H1 (cell line): Measurements from ENCODE around the gene ZBTB46. TPM values are rescaled to one million over a fixed set of nuclear protein-coding genes. Genes with fewer than 3 reads are reported as not detected.

Experiments used
- CTCF ChIA-PET: fragments of 300-600 bp; sonication (Branson Sonifier 250); formaldehyde crosslinking; loops from one replicate; lab custom pipeline; 2021; ENCODE audit not compliant: partially characterized antibody; lab: Charles Lee
- POLR2A ChIA-PET: fragments of 300-600 bp; sonication (Branson Sonifier 250); formaldehyde crosslinking; loops from one replicate; lab custom pipeline; 2021; ENCODE audit warnings: inconsistent platforms; ENCODE audit not compliant: partially characterized antibody; lab: Charles Lee
- DNase-seq, 2 experiments: peaks; one replicate each; pipeline versions ENCODE4 v3.0.0 to v3.0.0-alpha.2; 2010 to 2022; ENCODE audit warnings: low spot score in 2 of 2, low read depth in 1 of 2, mixed read lengths in 1 of 2
- FAIRE-seq: peaks from 2 replicates; lab custom pipeline; 2011; peaks lifted over from hg19 to GRCh38; lab: Jason Lieb, UNC
- H2AFZ ChIP-seq: 2 replicates; pipeline ENCODE4 v1.8.1; 2012; ENCODE audit warnings: low read length, inconsistent platforms
- H2AK5ac ChIP-seq: 2 replicates; pipeline ENCODE4 v1.6.1; 2013; ENCODE audit warnings: low read depth, low read length
- H2BK120ac ChIP-seq: replicated peaks from 2 replicates; pipeline ENCODE3; 2013; ENCODE audit warnings: low read depth, low read length, inconsistent platforms
- H2BK12ac ChIP-seq: 2 replicates; pipeline ENCODE4 v1.6.1; 2013; ENCODE audit warnings: low read depth, low read length
- H2BK15ac ChIP-seq: 2 replicates; pipeline ENCODE4 v1.6.1; 2013; ENCODE audit warnings: low read length
- H2BK20ac ChIP-seq: 2 replicates; pipeline ENCODE4 v1.6.1; 2013; ENCODE audit warnings: low read length
- H2BK5ac ChIP-seq: 2 replicates; pipeline ENCODE4 v1.6.1; 2013; ENCODE audit warnings: low read depth, low read length
- H3K14ac ChIP-seq: 2 replicates; pipeline ENCODE4 v1.6.1; 2013; ENCODE audit warnings: inconsistent platforms; ENCODE audit not compliant: insufficient read length
- H3K18ac ChIP-seq: 2 replicates; pipeline ENCODE4 v1.6.1; 2013; ENCODE audit warnings: low read length; ENCODE audit errors: extremely low read depth
- H3K23ac ChIP-seq: 2 replicates; pipeline ENCODE4 v1.6.1; 2013; ENCODE audit warnings: inconsistent platforms; ENCODE audit not compliant: insufficient read length
- H3K23me2 ChIP-seq: 2 replicates; pipeline ENCODE4 v1.6.1; 2013; ENCODE audit warnings: low read depth, low read length
- H3K27ac ChIP-seq: 2 replicates; pipeline ENCODE4 v1.6.1; 2011; ENCODE audit warnings: low read depth, low read length, inconsistent platforms
- H3K27me3 ChIP-seq, 4 experiments: replicated peaks in 1 of 4; 1 replicate in 1 of 4; 2 replicates in 3 of 4; pipeline versions ENCODE4 v1.6.1 to v1.8.1; 2011 to 2013; ENCODE audit warnings: low read length in 3 of 4, mild to moderate bottlenecking in 3 of 4, inconsistent platforms in 2 of 4, mixed read lengths in 2 of 4, moderate library complexity in 1 of 4; ENCODE audit not compliant: control insufficient read depth in 3 of 4, insufficient read depth in 3 of 4; ENCODE audit errors: extremely low read depth in 1 of 4
- H3K36me3 ChIP-seq, 4 experiments: 2 replicates each; pipeline versions ENCODE4 v1.6.1 to v1.8.1; 2011 to 2013; ENCODE audit warnings: mild to moderate bottlenecking in 4 of 4, low read length in 3 of 4, moderate library complexity in 2 of 4, control low read depth in 1 of 4, inconsistent platforms in 1 of 4; ENCODE audit not compliant: insufficient read depth in 4 of 4, control insufficient read depth in 2 of 4
- H3K4ac ChIP-seq: replicated peaks from 2 replicates; pipeline ENCODE3; 2013; ENCODE audit warnings: low read length, low read depth, mixed read lengths, inconsistent platforms; ENCODE audit not compliant: insufficient read length
- H3K4me1 ChIP-seq, 4 experiments: replicated peaks in 1 of 4; 1 replicate in 1 of 4; 2 replicates in 3 of 4; pipeline versions ENCODE4 v1.6.1 to v1.8.1; 2011 to 2013; ENCODE audit warnings: low read length in 3 of 4, inconsistent platforms in 2 of 4, mixed read lengths in 1 of 4; ENCODE audit not compliant: insufficient read depth in 4 of 4, control insufficient read depth in 3 of 4
- H3K4me2 ChIP-seq, 2 experiments: 2 replicates each; pipeline versions ENCODE4 v1.6.1 to v1.8.1; 2011 to 2013; ENCODE audit warnings: low read depth in 2 of 2, low read length in 2 of 2, control low read depth in 1 of 2, inconsistent platforms in 1 of 2, mild to moderate bottlenecking in 1 of 2; ENCODE audit not compliant: insufficient read depth in 1 of 2
- H3K4me3 ChIP-seq, 4 experiments: fragments of 200-600, 300-600 bp in 1 of 4; sonication (generic), shearing (Covaris generic), sonication (Bioruptor Twin) in 1 of 4; 2 replicates each; pipeline versions ENCODE4 v1.5.1 to v1.8.1; 2011 to 2016; ENCODE audit warnings: low read length in 4 of 4, low read depth in 3 of 4, control low read depth in 2 of 4, inconsistent platforms in 2 of 4, mild to moderate bottlenecking in 2 of 4, mixed read lengths in 1 of 4, moderate library complexity in 1 of 4; ENCODE audit not compliant: insufficient read depth in 2 of 4; ENCODE audit errors: extremely low read depth in 1 of 4
- H3K56ac ChIP-seq: replicated peaks from 2 replicates; pipeline ENCODE3; 2013; ENCODE audit warnings: low read depth, mild to moderate bottlenecking, mixed read lengths, low read length, inconsistent platforms; ENCODE audit not compliant: insufficient read length
- H3K79me1 ChIP-seq: 2 replicates; pipeline ENCODE4 v1.6.1; 2013; ENCODE audit warnings: low read depth, low read length, control low read depth
- H3K79me2 ChIP-seq, 2 experiments: 2 replicates each; pipeline versions ENCODE4 v1.6.1 to v1.8.1; 2012 to 2013; ENCODE audit warnings: low read length in 2 of 2, mild to moderate bottlenecking in 2 of 2, inconsistent platforms in 1 of 2; ENCODE audit not compliant: insufficient read depth in 2 of 2, control insufficient read depth in 1 of 2
- H3K9ac ChIP-seq, 4 experiments: replicated peaks in 1 of 4; 1 replicate in 1 of 4; 2 replicates in 3 of 4; pipeline versions ENCODE4 v1.6.1 to v1.8.1; 2011 to 2013; ENCODE audit warnings: low read depth in 3 of 4, low read length in 3 of 4, control low read depth in 2 of 4, mild to moderate bottlenecking in 2 of 4, moderate library complexity in 2 of 4, inconsistent platforms in 1 of 4; ENCODE audit errors: extremely low read depth in 1 of 4
- H3K9me3 ChIP-seq, 2 experiments: 2 replicates each; pipeline versions ENCODE4 v1.6.1 to v1.8.1; 2012 to 2013; ENCODE audit warnings: mild to moderate bottlenecking in 2 of 2, moderate library complexity in 2 of 2, control low read depth in 1 of 2, inconsistent platforms in 1 of 2, low read depth in 1 of 2, low read length in 1 of 2, mixed read lengths in 1 of 2; ENCODE audit not compliant: insufficient read depth in 2 of 2
- H4K20me1 ChIP-seq, 2 experiments: replicated peaks in 1 of 2; 2 replicates each; pipeline versions ENCODE3 to v1.8.1; 2011 to 2013; ENCODE audit warnings: inconsistent platforms in 2 of 2, low read length in 2 of 2, mild to moderate bottlenecking in 1 of 2; ENCODE audit not compliant: insufficient read depth in 2 of 2, control insufficient read depth in 1 of 2
- H4K5ac ChIP-seq: 2 replicates; pipeline ENCODE4 v1.6.1; 2013; ENCODE audit warnings: low read length, low read depth, mixed read lengths, inconsistent platforms; ENCODE audit not compliant: insufficient read length
- H4K8ac ChIP-seq: 2 replicates; pipeline ENCODE4 v1.8.0; 2013; ENCODE audit warnings: mild to moderate bottlenecking, moderate library complexity, low read length, inconsistent platforms; ENCODE audit not compliant: insufficient read depth; ENCODE audit errors: extremely low read depth
- H4K91ac ChIP-seq: replicated peaks from 2 replicates; pipeline ENCODE3; 2013; ENCODE audit warnings: low read length, mixed read lengths, inconsistent platforms; ENCODE audit not compliant: insufficient read length
- EGR1 ChIP-seq: IDR thresholded peaks from 2 replicates; pipeline ENCODE4 v1.6.1; 2011; ENCODE audit warnings: low read depth, low read length, borderline replicate concordance
- GTF2F1 ChIP-seq: IDR thresholded peaks from 2 replicates; pipeline ENCODE4 v1.6.1; 2012; ENCODE audit warnings: low read depth, low read length, improper control_type of control experiment, borderline replicate concordance
- HDAC6 ChIP-seq: IDR thresholded peaks from one replicate; pipeline ENCODE4 v1.7.1; 2012; ENCODE audit warnings: low read depth, mild to moderate bottlenecking, inconsistent platforms, low read length, moderate library complexity
- PHF8 ChIP-seq: fragments of 200-600 bp; sonication (generic); conservative IDR thresholded peaks from 2 replicates; pipeline ENCODE4 v1.7.1; 2012; ENCODE audit warnings: low read depth, mild to moderate bottlenecking, inconsistent platforms, low read length, moderate library complexity
- POLR2A ChIP-seq, 2 experiments: IDR thresholded peaks; 1 replicate in 1 of 2; 2 replicates in 1 of 2; pipeline ENCODE4 v1.6.1; 2011; ENCODE audit warnings: low read depth in 2 of 2, low read length in 2 of 2, mild to moderate bottlenecking in 2 of 2; ENCODE audit errors: control extremely low read depth in 1 of 2
- SAP30 ChIP-seq: fragments of 300-600 bp; sonication (generic); IDR thresholded peaks from 2 replicates; pipeline ENCODE4 v1.7.1; 2012; ENCODE audit warnings: low read length, moderate library complexity, mild to moderate bottlenecking, inconsistent platforms; ENCODE audit not compliant: insufficient read depth, insufficient replicate concordance
- SIN3A ChIP-seq, 2 experiments: IDR thresholded peaks in 1 of 2; conservative IDR thresholded peaks in 1 of 2; 2 replicates each; pipeline ENCODE4 v1.6.1; 2011 to 2012; ENCODE audit warnings: low read length in 2 of 2, improper control_type of control experiment in 1 of 2, low read depth in 1 of 2, mild to moderate bottlenecking in 1 of 2
- SP4 ChIP-seq: IDR thresholded peaks from 2 replicates; pipeline ENCODE4 v1.6.1; 2012; ENCODE audit warnings: low read length, inconsistent platforms
- YY1 ChIP-seq: IDR thresholded peaks from 2 replicates; pipeline ENCODE4 v1.6.1; 2011; ENCODE audit warnings: low read depth, mild to moderate bottlenecking, low read length
- WGBS, 2 experiments: shearing (Covaris generic) in 1 of 2; methylation state at CpG; one replicate each; pipeline versions ENCODE4 v1.1.6 to v1.1.7; 2013 to 2015; ENCODE audit warnings: low lambda C conversion rate in 2 of 2, mixed read lengths in 2 of 2, inconsistent platforms in 1 of 2, low coverage in 1 of 2, missing lambda C conversion rate in 1 of 2; ENCODE audit not compliant: insufficient replicate concordance in 2 of 2, insufficient coverage in 1 of 2, insufficient read length in 1 of 2; ENCODE audit errors: extremely low coverage in 1 of 2, missing lambda C conversion rate in 1 of 2; 5-methylcytosine and 5-hydroxymethylcytosine counted together
- polyA plus RNA-seq, 7 experiments: library from polyadenylated mRNA; depleted of rRNA in 3 of 7; stranded (reverse) in 5 of 7; unstranded in 2 of 7; fragments of >200 nt in 5 of 7; fragments of 200-250 nt in 2 of 7; gene quantifications; 1 replicate in 5 of 7; 2 replicates in 1 of 7; 4 replicates in 1 of 7; pipeline versions ENCODE4 v1.2.1 to v1.2.3, GENCODE V29; 2011 to 2013; ENCODE audit warnings: missing spikeins in 2 of 7, mixed read lengths in 2 of 7
- total RNA-seq: library from RNA; stranded (reverse); fragmentation: NEBNext Ultra II Directional; extraction: Animal tissue kit (Norgen Biotek cat#: 25700); gene quantifications from 2 replicates; pipeline ENCODE4 v1.2.1, GENCODE V29; 2021
- TF ChIP-seq, protein P1 (sequence below): IDR thresholded peaks from 2 replicates; pipeline ENCODE4 v1.6.1; 2012; ENCODE audit warnings: inconsistent platforms
- TF ChIP-seq, protein P2 (sequence below): IDR thresholded peaks from 2 replicates; pipeline ENCODE4 v1.6.1; 2012; ENCODE audit warnings: low read length, inconsistent platforms

Gene ZBTB46
- total and polyA plus RNA-seq, 2 of the 8 experiments (the other 6 are each of a cell fraction or from before 2014, with no cell fraction given) = 6.4 to 22.4 TPM

DNA sequence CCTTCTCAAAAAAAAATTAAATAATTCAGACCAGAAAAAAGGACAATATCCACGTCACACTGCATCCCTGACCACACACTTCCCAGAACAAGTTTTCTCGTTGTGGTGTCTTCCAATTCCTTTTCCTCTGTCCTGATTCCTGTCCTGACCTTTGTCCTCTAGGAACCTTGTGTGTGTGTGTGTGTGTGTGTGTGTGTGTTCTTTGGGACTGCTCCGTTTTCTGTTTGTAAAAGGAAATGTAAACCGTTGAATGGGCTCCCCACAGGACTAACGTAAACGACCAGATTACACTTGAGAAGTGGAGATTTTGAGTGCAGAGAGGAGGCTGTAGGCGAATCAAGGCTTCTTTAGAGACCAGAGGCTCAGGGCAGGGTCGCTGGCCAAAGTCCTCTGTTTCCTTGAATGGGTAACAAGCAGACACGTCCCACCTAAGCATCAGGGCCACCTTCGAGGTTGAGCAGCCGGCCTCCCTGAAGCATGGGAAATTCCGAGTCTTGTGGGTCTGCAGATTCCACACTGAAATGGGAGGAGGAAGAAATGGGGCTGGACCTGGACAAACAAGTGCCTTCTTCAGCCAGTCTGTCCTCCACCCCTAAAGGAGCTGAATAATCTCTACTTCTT is 7.3 kb downstream of the ZBTB46 start:
- Histone ChIP-seq H4K8ac (no peak overlapping the region), H2BK12ac (no peak overlapping the region), H3K27ac (no peak overlapping the region), H3K56ac (no peak overlapping the region), H3K9me3 (no peaks in the 10 kb centered on the region), H3K4me2 (no peak overlapping the region), H2BK120ac (no peak overlapping the region), H3K23ac (no peak overlapping the region), H4K5ac (no peak overlapping the region), H3K4me1 (peaks cover 0 to 3% (median 1%) of the 10 kb centered on the region in 4 experiments; a peak in 2 of 7 replicates), H3K4ac (no peak overlapping the region), H4K20me1 (peaks cover 6 to 16% of the 10 kb centered on the region in 2 experiments), H3K79me1 (peaks cover 15% of the 10 kb centered on the region), H4K91ac (no peak overlapping the region), H2BK20ac (no peak overlapping the region), H3K27me3 (no peaks in the 10 kb centered on the region; a peak in 2 of 7 replicates), H2BK5ac (0 out of 2 replicates have a peak overlapping the region, but pooled peaks have one; percentile 16), H2AFZ (no peak overlapping the region), H3K9ac (no peak overlapping the region), H3K36me3 (no peaks in the 10 kb centered on the region; a peak in 1 of 8 replicates), H3K18ac (no peak overlapping the region), H3K14ac (no peak overlapping the region), H3K23me2 (no peaks in the 10 kb centered on the region; the same call in 1 of the 2 replicates), H2AK5ac (no peak overlapping the region), H3K4me3 (no peak overlapping the region), H2BK15ac (no peak overlapping the region), H3K79me2 (peaks cover 7 to 60% of the 10 kb centered on the region in 2 experiments)
- no peak for FAIRE-seq
- 84% methylated on average over 12 of the region's 12 CpGs; no CpG with 5 or more reads in 1 of the 2 experiments for WGBS, 2 experiments
- DNase-seq = no peak
- CTCF ChIA-PET = interaction anchor here (1.5 to 2.1 kb wide), 2 partner anchors 31 to 48 kb away, joined by 3 to 5 read pairs; no protein-coding TSS in a partner anchor
- POLR2A ChIA-PET = interaction anchor here (0.8 to 1.2 kb wide), 3 partner anchors 35 to 41 kb away, joined by 3 to 5 read pairs (median 3); partner anchors contain the start of gene TPD52L2
- TF ChIP-seq YY1 (no peak), SP4 (no peak), POLR2A (IDR thresholded peaks at IDR 0.05; ENCODE audit: control extremely low read depth in 1 of 2, low read depth in 2 of 2, low read length in 2 of 2) (no peak), SAP30 (no peak), GTF2F1 (no peak), PHF8 (no peak), HDAC6 (no peak), EGR1 (no peak), SIN3A (conservative IDR thresholded peaks at IDR 0.05 in 1 of 2, IDR thresholded peaks at IDR 0.05 in 1 of 2; ENCODE audit: low read depth in 1 of 2, low read length in 2 of 2) (no peak)
- TF ChIP-seq, protein P1, sequence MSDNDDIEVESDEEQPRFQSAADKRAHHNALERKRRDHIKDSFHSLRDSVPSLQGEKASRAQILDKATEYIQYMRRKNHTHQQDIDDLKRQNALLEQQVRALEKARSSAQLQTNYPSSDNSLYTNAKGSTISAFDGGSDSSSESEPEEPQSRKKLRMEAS = no peak
- TF ChIP-seq, protein P2, sequence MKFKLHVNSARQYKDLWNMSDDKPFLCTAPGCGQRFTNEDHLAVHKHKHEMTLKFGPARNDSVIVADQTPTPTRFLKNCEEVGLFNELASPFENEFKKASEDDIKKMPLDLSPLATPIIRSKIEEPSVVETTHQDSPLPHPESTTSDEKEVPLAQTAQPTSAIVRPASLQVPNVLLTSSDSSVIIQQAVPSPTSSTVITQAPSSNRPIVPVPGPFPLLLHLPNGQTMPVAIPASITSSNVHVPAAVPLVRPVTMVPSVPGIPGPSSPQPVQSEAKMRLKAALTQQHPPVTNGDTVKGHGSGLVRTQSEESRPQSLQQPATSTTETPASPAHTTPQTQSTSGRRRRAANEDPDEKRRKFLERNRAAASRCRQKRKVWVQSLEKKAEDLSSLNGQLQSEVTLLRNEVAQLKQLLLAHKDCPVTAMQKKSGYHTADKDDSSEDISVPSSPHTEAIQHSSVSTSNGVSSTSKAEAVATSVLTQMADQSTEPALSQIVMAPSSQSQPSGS = no peak
